ENCODE results near the gene ROR1. TPM values are rescaled to one million over a fixed set of nuclear protein-coding genes. Genes with fewer than 3 reads are reported as not detected.
A peak's percentile ranks its signal among the peaks of the same experiment; 100 is the strongest.

The ROR1 gene
- total and polyA plus RNA-seq, 7 experiments from 2014 or later: 0.07 to 0.22 (median 0.16) TPM; not detected in 4

- no peak for DNase-seq
- no peak for ATAC-seq
- Histone ChIP-seq H3K9me3 (ENCODE audit: control insufficient read depth in 2 of 3, low read length in 3 of 3) (no peaks in the 10 kb centered on the region), H3K4me1 (ENCODE audit: control insufficient read depth in 2 of 2, insufficient read depth in 2 of 2, low read length in 2 of 2) (no peaks in the 10 kb centered on the region), H3K27ac (ENCODE audit: low read depth, low read length) (no peak overlapping the region), H3K36me3 (ENCODE audit: control insufficient read depth in 2 of 3, insufficient read depth in 3 of 3, low read length in 3 of 3) (no peaks in the 10 kb centered on the region), H3K4me3 (ENCODE audit: low read length) (no peak overlapping the region), H3K27me3 (ENCODE audit: control insufficient read depth in 2 of 2, insufficient read depth in 2 of 2, low read length in 2 of 2) (no peaks in the 10 kb centered on the region)
- H3K4me3 Mint-ChIP-seq: no peak overlapping the region
- intact Hi-C loops (cut with micrococcal nuclease): no loop called here
- no peak overlapping the region for H3K27ac Mint-ChIP-seq
- CTCF ChIA-PET: no interaction called here
- no peaks in the 10 kb centered on the region for H3K36me3 Mint-ChIP-seq
- H3K27me3 Mint-ChIP-seq: peaks cover 0 to 3% (median 0%) of the 10 kb centered on the region in 5 donors
- H3K4me1 Mint-ChIP-seq: no peaks in the 10 kb centered on the region
- POLR2A ChIA-PET: no interaction called here
- H3K9me3 Mint-ChIP-seq: peaks cover 0 to 2% (median 0%) of the 10 kb centered on the region in 11 donors
Measured at GRCh38 chr1:63883494-63884235, 109.8 kb downstream of the ROR1 start.

DNA sequence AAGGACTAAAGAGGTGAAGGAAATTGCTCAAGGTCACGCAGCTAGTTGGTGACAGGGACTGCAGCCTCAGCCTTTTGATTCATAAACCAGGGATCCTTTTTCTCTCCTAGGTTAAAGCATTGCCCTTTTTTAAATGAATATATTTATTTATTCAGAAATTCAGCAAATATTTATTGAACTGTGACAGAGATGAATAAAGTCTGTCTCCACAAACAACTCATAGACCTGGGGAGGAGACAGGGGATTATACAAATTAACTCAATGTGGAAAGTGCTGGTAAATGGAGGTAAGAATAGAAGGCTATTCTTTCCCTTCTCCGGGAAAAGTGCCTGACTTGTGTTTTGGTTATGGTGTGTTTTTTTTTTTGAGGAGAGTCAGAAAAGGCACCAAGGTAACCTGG lies 110.7 kb downstream of the ROR1 start:
- CTCF ChIA-PET: no interaction called here
- Mint-ChIP-seq H3K9me3 (peaks cover 0 to 2% (median 0%) of the 10 kb centered on the region in 11 donors), H3K36me3 (no peaks in the 10 kb centered on the region), H3K27me3 (peaks cover 0 to 6% (median 0%) of the 10 kb centered on the region in 5 donors), H3K4me3 (no peak overlapping the region), H3K27ac (no peak overlapping the region), H3K4me1 (no peaks in the 10 kb centered on the region)
- Histone ChIP-seq H3K9me3 (ENCODE audit: control insufficient read depth in 2 of 3, low read length in 3 of 3) (no peaks in the 10 kb centered on the region), H3K36me3 (ENCODE audit: control insufficient read depth in 2 of 3, insufficient read depth in 3 of 3, low read length in 3 of 3) (no peaks in the 10 kb centered on the region), H3K4me1 (ENCODE audit: control insufficient read depth in 2 of 2, insufficient read depth in 2 of 2, low read length in 2 of 2) (no peaks in the 10 kb centered on the region), H3K4me3 (ENCODE audit: low read length) (no peak overlapping the region), H3K27ac (ENCODE audit: low read depth, low read length) (no peak overlapping the region), H3K27me3 (ENCODE audit: control insufficient read depth in 2 of 2, insufficient read depth in 2 of 2, low read length in 2 of 2) (no peaks in the 10 kb centered on the region)
- intact Hi-C loops (cut with micrococcal nuclease): no loop called here
- POLR2A ChIA-PET: no interaction called here
- no peak for DNase-seq
- no peak for ATAC-seq

DNA sequence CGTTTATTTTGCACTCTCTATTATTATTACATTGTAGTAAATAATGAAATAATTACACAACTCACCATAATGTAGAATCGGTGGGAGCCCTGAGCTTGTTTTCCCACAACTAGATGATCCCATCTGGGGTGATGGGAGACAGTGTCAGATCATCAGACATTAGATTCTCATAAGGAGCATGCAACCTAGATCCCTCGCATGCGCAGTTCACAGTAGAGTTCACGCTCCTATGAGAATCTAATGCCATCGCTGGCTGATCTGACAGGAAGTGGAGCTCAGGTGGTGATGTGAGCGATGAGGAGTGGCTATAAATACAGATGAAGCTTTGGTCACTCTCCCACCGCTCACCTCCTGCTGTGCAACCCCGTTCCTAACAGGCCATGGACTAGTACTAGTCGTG lies 112.1 kb downstream of the ROR1 start:
- ChIA-PET CTCF (no interaction called here), POLR2A (no interaction called here)
- H3K27ac Mint-ChIP-seq: peak overlapping the region in 1 of 9 donors; percentile 36
- H3K4me3 ChIP-seq (ENCODE audit: low read length): no peak overlapping the region
- peaks cover 0 to 4% (median 0%) of the 10 kb centered on the region in 11 donors for H3K9me3 Mint-ChIP-seq
- H3K27me3 ChIP-seq (ENCODE audit: control insufficient read depth in 2 of 2, insufficient read depth in 2 of 2, low read length in 2 of 2): no peaks in the 10 kb centered on the region
- H3K9me3 ChIP-seq (ENCODE audit: control insufficient read depth in 2 of 3, low read length in 3 of 3): no peaks in the 10 kb centered on the region
- no peak overlapping the region for H3K4me3 Mint-ChIP-seq
- H3K4me1 Mint-ChIP-seq: no peaks in the 10 kb centered on the region
- no peaks in the 10 kb centered on the region for H3K4me1 ChIP-seq (ENCODE audit: control insufficient read depth in 2 of 2, insufficient read depth in 2 of 2, low read length in 2 of 2)
- no peak for DNase-seq
- ATAC-seq: no peak
- H3K36me3 ChIP-seq (ENCODE audit: control insufficient read depth in 2 of 3, insufficient read depth in 3 of 3, low read length in 3 of 3): no peaks in the 10 kb centered on the region
- peaks cover 0 to 8% (median 0%) of the 10 kb centered on the region in 5 donors for H3K27me3 Mint-ChIP-seq
- intact Hi-C loops (cut with micrococcal nuclease): no loop called here
- H3K27ac ChIP-seq (ENCODE audit: low read depth, low read length): no peak overlapping the region
- no peaks in the 10 kb centered on the region for H3K36me3 Mint-ChIP-seq

DNA sequence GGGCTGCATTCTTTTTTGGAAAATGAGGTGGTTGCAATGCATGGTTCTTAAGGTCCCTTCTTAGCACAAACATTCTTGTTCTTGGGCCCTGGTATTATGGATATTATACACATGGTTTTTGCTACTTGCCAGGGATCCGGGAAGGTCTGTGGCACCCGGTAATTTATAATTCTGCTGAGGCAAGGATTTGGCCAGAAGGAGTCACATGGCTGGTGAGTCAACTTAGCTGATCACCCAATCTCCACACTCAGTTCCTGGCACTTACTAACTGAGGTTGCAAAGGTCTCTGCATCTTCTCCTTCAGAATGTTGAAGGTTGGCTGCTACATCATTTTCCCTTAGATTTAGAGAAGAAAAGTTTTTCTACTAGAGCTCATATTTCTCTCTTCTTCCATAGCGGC lies 112.5 kb downstream of the ROR1 start:
- CTCF ChIA-PET: no interaction called here
- ATAC-seq: no peak
- POLR2A ChIA-PET: no interaction called here
- Histone ChIP-seq H3K9me3 (ENCODE audit: control insufficient read depth in 2 of 3, low read length in 3 of 3) (no peaks in the 10 kb centered on the region), H3K4me1 (ENCODE audit: control insufficient read depth in 2 of 2, insufficient read depth in 2 of 2, low read length in 2 of 2) (no peaks in the 10 kb centered on the region), H3K27ac (ENCODE audit: low read depth, low read length) (no peak overlapping the region), H3K36me3 (ENCODE audit: control insufficient read depth in 2 of 3, insufficient read depth in 3 of 3, low read length in 3 of 3) (no peaks in the 10 kb centered on the region), H3K27me3 (ENCODE audit: control insufficient read depth in 2 of 2, insufficient read depth in 2 of 2, low read length in 2 of 2) (no peaks in the 10 kb centered on the region), H3K4me3 (ENCODE audit: low read length) (no peak overlapping the region)
- Mint-ChIP-seq H3K9me3 (peaks cover 0 to 4% (median 0%) of the 10 kb centered on the region in 11 donors), H3K27me3 (peaks cover 0 to 8% (median 0%) of the 10 kb centered on the region in 5 donors), H3K4me1 (no peaks in the 10 kb centered on the region), H3K27ac (no peak overlapping the region), H3K36me3 (no peaks in the 10 kb centered on the region), H3K4me3 (no peak overlapping the region)
- no peak for DNase-seq
- intact Hi-C loops (cut with micrococcal nuclease): no loop called here

- H3K36me3 Mint-ChIP-seq: no peaks in the 10 kb centered on the region
- ChIA-PET CTCF (no interaction called here), POLR2A (no interaction called here)
- DNase-seq (no peak), ATAC-seq (no peak)
- Histone ChIP-seq H3K9me3 (ENCODE audit: control insufficient read depth in 2 of 3, low read length in 3 of 3) (no peaks in the 10 kb centered on the region), H3K27ac (ENCODE audit: low read depth, low read length) (no peak overlapping the region), H3K27me3 (ENCODE audit: control insufficient read depth in 2 of 2, insufficient read depth in 2 of 2, low read length in 2 of 2) (no peaks in the 10 kb centered on the region), H3K4me3 (ENCODE audit: low read length) (no peak overlapping the region), H3K36me3 (ENCODE audit: control insufficient read depth in 2 of 3, insufficient read depth in 3 of 3, low read length in 3 of 3) (no peaks in the 10 kb centered on the region), H3K4me1 (ENCODE audit: control insufficient read depth in 2 of 2, insufficient read depth in 2 of 2, low read length in 2 of 2) (no peaks in the 10 kb centered on the region)
- H3K27me3 Mint-ChIP-seq: peaks cover 0 to 8% (median 4%) of the 10 kb centered on the region in 5 donors
- H3K4me3 Mint-ChIP-seq: no peak overlapping the region
- intact Hi-C loops (cut with micrococcal nuclease): no loop called here
- H3K4me1 Mint-ChIP-seq: peaks cover 0 to under 1% (median 0%) of the 10 kb centered on the region in 7 donors
- no peak overlapping the region for H3K27ac Mint-ChIP-seq
- H3K9me3 Mint-ChIP-seq: peaks cover 0 to 4% (median 0%) of the 10 kb centered on the region in 11 donors
Measured at GRCh38 chr1:63887809-63888208, 114.0 kb downstream of the ROR1 start.

DNA sequence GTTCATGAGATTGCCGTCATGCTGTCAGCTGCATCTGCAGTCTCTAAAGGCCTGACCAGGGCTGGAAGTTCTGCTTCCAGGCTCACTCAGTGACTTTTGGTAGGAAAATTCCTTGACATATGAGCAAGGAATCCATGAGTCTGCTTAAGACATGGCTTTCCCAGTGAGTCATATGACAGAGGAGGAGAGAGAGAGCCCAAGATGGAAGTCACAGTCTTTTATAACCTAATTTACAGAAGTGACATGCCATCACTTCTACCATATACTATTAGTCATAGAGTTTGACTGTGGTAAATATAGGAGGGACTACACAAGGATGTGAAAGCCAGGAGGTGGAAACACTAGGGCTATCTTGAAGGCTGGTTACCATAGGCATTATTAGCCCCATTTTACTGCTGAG lies 115.2 kb downstream of the ROR1 start:
- ChIA-PET CTCF (no interaction called here), POLR2A (no interaction called here)
- Mint-ChIP-seq H3K9me3 (peaks cover 0 to 6% (median 0%) of the 10 kb centered on the region in 11 donors), H3K4me3 (no peak overlapping the region), H3K4me1 (peaks cover 0 to 6% (median 0%) of the 10 kb centered on the region in 7 donors), H3K36me3 (no peaks in the 10 kb centered on the region), H3K27me3 (peaks cover 0 to 20% (median 8%) of the 10 kb centered on the region in 5 donors), H3K27ac (no peak overlapping the region)
- Histone ChIP-seq H3K4me3 (ENCODE audit: low read length) (no peak overlapping the region), H3K36me3 (ENCODE audit: control insufficient read depth in 2 of 3, insufficient read depth in 3 of 3, low read length in 3 of 3) (no peaks in the 10 kb centered on the region), H3K27me3 (ENCODE audit: control insufficient read depth in 2 of 2, insufficient read depth in 2 of 2, low read length in 2 of 2) (no peaks in the 10 kb centered on the region), H3K27ac (ENCODE audit: low read depth, low read length) (no peak overlapping the region), H3K9me3 (ENCODE audit: control insufficient read depth in 2 of 3, low read length in 3 of 3) (no peaks in the 10 kb centered on the region), H3K4me1 (ENCODE audit: control insufficient read depth in 2 of 2, insufficient read depth in 2 of 2, low read length in 2 of 2) (no peaks in the 10 kb centered on the region)
- no peak for ATAC-seq
- no peak for DNase-seq
- intact Hi-C loops (cut with micrococcal nuclease): no loop called here

- H3K4me1 ChIP-seq (ENCODE audit: control insufficient read depth in 2 of 2, insufficient read depth in 2 of 2, low read length in 2 of 2): no peaks in the 10 kb centered on the region
- Mint-ChIP-seq H3K36me3 (no peaks in the 10 kb centered on the region), H3K27ac (no peak overlapping the region), H3K27me3 (peaks cover 0 to 26% (median 10%) of the 10 kb centered on the region in 5 donors), H3K4me3 (no peak overlapping the region), H3K4me1 (peaks cover 0 to 6% (median 0%) of the 10 kb centered on the region in 7 donors), H3K9me3 (peaks cover 0 to 6% (median 0%) of the 10 kb centered on the region in 11 donors)
- H3K27ac ChIP-seq (ENCODE audit: low read depth, low read length): no peak overlapping the region
- no peaks in the 10 kb centered on the region for H3K27me3 ChIP-seq (ENCODE audit: control insufficient read depth in 2 of 2, insufficient read depth in 2 of 2, low read length in 2 of 2)
- no peaks in the 10 kb centered on the region for H3K36me3 ChIP-seq (ENCODE audit: control insufficient read depth in 2 of 3, insufficient read depth in 3 of 3, low read length in 3 of 3)
- intact Hi-C loops (cut with micrococcal nuclease): no loop called here
- CTCF ChIA-PET: no interaction called here
- POLR2A ChIA-PET: no interaction called here
- H3K9me3 ChIP-seq (ENCODE audit: control insufficient read depth in 2 of 3, low read length in 3 of 3): no peaks in the 10 kb centered on the region
- ATAC-seq (no peak), DNase-seq (no peak)
- H3K4me3 ChIP-seq (ENCODE audit: low read length): no peak overlapping the region
Measured at GRCh38 chr1:63890468-63890867, 116.7 kb downstream of the ROR1 start.
